HL-60 (cell line): ENCODE results near the gene ENKD1.

ENCODE experiments used
- CTCF ChIP-seq: IDR thresholded peaks from one replicate; pipeline ENCODE4 v1.5.1; 2011; ENCODE audit warnings: low read length, control low read depth, inconsistent platforms; ENCODE audit not compliant: insufficient read depth
- POLR2AphosphoS5 ChIP-seq: IDR thresholded peaks from 2 replicates; pipeline ENCODE4 v1.6.1; 2012; ENCODE audit warnings: low read depth

GRCh38 chr16:67665598-67665997 lies 952 bp downstream of the ENKD1 start:
- TF ChIP-seq CTCF (no peak), POLR2AphosphoS5 (no peak)
